AG04449 (cell line): ENCODE results near the gene OVCH2.

Experiments
- CTCF ChIA-PET: fragments of 350-600 bp; formaldehyde crosslinking; extraction: SDS; loops from one replicate; lab custom pipeline; 2021; ENCODE audit warnings: antibody characterized with exemption; lab: Yijun Ruan, JAX
- POLR2A ChIA-PET: fragments of 400-600, 350-600 bp; formaldehyde crosslinking; extraction: SDS; loops from one replicate; lab custom pipeline; 2020; ENCODE audit warnings: antibody characterized with exemption, inconsistent platforms; lab: Yijun Ruan, JAX
- DNase-seq: peaks from one replicate; pipeline ENCODE4 v3.0.0-alpha.2; 2010; ENCODE audit warnings: low read depth, low spot score
- H3K4me3 ChIP-seq: 2 replicates; pipeline ENCODE4 v1.5.1; 2011; ENCODE audit warnings: low read depth, mild to moderate bottlenecking, control low read depth, low read length
- CTCF ChIP-seq: IDR thresholded peaks from one replicate; pipeline ENCODE4 v1.5.1; 2011; ENCODE audit warnings: mild to moderate bottlenecking, moderate library complexity, low read length, control low read depth, inconsistent platforms; ENCODE audit not compliant: insufficient read depth; ENCODE audit errors: missing control alignments

OVCH2 gene

GRCh38 chr11:7670641-7671040 lies 35.6 kb downstream of the OVCH2 start:
- H3K4me3 ChIP-seq: no peak overlapping the region
- POLR2A ChIA-PET: no interaction called here
- no peak for TF ChIP-seq CTCF
- DNase-seq: no peak
- CTCF ChIA-PET: interaction anchor here (1.4 to 11.7 kb wide), 4 partner anchors 15 to 105 kb away, joined by 3 to 185 read pairs (median 52); no protein-coding TSS in a partner anchor

GRCh38 chr11:7668911-7669310 lies 37.4 kb downstream of the OVCH2 start:
- H3K4me3 ChIP-seq: no peak overlapping the region
- ChIA-PET CTCF (interaction anchor here (0.6 to 11.7 kb wide), 8 partner anchors 13 to 840 kb away, joined by 3 to 185 read pairs (median 6); partner anchors contain the start of gene PPFIBP2), POLR2A (no interaction called here)
- DNase-seq: no peak
- no peak for TF ChIP-seq CTCF

GRCh38 chr11:7668464-7668863 lies 37.8 kb downstream of the OVCH2 start:
- CTCF ChIA-PET: interaction anchor here (0.6 to 11.7 kb wide), 8 partner anchors 13 to 840 kb away, joined by 3 to 185 read pairs (median 6); partner anchors contain the start of gene PPFIBP2

DNA sequence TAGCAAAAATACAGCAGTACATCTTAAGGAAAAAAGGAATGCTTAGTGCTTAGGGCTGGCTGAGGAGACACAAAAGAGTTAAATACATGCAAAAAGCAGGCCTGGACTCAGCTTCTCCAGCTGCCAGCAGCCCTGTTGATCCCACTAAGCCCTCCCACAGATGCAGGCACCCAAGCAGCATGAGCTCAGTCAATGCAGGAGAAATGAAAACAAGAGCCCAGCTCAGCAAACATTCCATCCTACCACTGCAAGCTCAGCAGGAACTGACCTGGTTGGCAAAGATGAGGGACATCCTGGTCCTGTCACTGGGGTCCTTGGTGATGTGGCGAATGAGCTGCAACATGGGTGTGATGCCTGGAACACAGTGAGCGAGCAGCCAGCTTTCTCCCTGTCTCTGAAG lies 38.8 kb downstream of the OVCH2 start:
- no peak overlapping the region for H3K4me3 ChIP-seq
- DNase-seq: no peak
- no peak for TF ChIP-seq CTCF
- POLR2A ChIA-PET: no interaction called here
- CTCF ChIA-PET: interaction anchor here (1.0 to 11.7 kb wide), 6 partner anchors 9 to 319 kb away, joined by 3 to 185 read pairs (median 14); partner anchors contain the start of gene EIF3F

More at GRCh38 chr11:7668464-7668863, 37.8 kb downstream of the OVCH2 start:
- no peak for DNase-seq
- POLR2A ChIA-PET: no interaction called here
- H3K4me3 ChIP-seq: no peak overlapping the region
- no peak for TF ChIP-seq CTCF

DNA sequence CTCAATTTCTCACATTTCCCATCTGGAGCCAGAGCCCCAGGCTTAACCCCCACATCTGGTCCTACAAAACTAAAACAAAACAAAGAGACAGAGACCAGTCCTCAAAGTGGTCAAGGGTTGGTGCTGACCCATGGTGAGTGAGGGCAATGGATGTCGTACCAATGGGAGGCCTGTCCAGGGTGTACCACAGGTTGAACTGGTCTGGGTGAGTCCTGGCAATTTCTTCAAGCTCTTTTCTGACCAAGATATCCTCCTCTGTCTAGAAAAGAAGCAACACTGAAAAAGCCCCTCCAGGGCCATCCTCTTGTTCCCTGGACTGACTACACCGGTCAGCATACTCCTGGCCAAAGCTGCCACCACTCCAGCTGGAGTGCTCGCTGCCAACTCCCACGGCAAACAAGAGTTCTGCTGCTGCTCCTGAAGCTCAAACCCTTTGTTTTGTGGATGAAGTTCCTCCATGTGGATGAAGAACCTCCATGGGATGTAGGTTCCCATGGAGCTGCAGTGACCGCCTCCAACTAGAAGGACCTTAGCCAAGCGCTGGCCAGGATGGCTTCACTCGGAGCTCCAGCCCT lies 39.9 kb downstream of the OVCH2 start:
- no peak for DNase-seq
- no peak for TF ChIP-seq CTCF
- POLR2A ChIA-PET: no interaction called here
- no peak overlapping the region for H3K4me3 ChIP-seq
- CTCF ChIA-PET: interaction anchor here (0.6 to 11.7 kb wide), 15 partner anchors 11 to 568 kb away, joined by 3 to 185 read pairs (median 5); partner anchors contain the start of genes EIF3F and PPFIBP2

DNA sequence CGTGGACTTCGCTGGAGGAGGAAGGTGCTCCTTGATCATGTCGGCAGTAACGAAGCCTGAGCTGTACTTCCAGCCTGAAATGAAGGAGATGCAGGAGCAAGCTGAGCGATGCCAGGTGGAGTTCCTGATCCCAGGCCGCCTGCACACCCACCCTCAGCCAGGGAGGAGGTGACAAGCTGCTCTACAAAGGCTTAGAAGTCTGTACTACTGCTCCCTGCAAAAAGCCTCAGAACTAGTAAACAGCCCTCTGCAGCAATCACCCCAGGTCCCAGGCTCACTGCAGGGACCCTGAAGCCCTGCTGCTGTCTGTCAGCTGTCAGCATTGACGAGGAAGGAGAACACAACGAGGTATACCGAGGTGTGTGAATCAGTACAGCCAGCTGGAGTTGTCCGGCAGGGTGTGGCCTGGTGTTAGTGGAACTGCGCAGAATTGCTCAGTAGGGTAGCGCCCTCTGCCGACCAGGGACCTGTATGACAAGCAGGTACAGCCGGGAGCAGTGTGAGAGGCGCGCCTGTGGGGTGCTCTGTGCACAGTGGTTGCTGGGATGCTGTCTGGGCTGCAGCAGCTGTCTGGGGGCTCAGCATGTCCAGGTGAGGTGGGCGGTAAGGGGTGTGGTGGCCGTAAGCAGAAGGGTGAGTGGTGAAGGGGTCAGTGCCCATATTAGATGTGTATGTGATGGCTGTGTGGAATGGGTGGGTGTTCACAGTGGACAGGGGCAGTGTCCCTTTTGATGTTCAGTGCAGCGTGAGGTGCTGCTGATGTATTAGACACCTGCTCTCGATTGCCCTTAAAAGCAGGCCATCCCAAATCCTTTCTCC lies 40.6 kb downstream of the OVCH2 start:
- peak; percentile 86 for TF ChIP-seq CTCF
- DNase-seq: no peak
- POLR2A ChIA-PET: no interaction called here
- no peak overlapping the region for H3K4me3 ChIP-seq
- CTCF ChIA-PET: interaction anchor here (0.6 to 11.7 kb wide), 22 partner anchors 8 to 1203 kb away, joined by 3 to 185 read pairs (median 4); partner anchors contain the start of genes CYB5R2, EIF3F and PPFIBP2
